ENCODE measurements around the gene USB1. TPM values are rescaled to one million over a fixed set of nuclear protein-coding genes. Genes with fewer than 3 reads are reported as not detected.

USB1 gene, protein sequence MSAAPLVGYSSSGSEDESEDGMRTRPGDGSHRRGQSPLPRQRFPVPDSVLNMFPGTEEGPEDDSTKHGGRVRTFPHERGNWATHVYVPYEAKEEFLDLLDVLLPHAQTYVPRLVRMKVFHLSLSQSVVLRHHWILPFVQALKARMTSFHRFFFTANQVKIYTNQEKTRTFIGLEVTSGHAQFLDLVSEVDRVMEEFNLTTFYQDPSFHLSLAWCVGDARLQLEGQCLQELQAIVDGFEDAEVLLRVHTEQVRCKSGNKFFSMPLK
- total RNA-seq = 10 to 100 TPM; 30.6 to 32.3 TPM

DNA sequence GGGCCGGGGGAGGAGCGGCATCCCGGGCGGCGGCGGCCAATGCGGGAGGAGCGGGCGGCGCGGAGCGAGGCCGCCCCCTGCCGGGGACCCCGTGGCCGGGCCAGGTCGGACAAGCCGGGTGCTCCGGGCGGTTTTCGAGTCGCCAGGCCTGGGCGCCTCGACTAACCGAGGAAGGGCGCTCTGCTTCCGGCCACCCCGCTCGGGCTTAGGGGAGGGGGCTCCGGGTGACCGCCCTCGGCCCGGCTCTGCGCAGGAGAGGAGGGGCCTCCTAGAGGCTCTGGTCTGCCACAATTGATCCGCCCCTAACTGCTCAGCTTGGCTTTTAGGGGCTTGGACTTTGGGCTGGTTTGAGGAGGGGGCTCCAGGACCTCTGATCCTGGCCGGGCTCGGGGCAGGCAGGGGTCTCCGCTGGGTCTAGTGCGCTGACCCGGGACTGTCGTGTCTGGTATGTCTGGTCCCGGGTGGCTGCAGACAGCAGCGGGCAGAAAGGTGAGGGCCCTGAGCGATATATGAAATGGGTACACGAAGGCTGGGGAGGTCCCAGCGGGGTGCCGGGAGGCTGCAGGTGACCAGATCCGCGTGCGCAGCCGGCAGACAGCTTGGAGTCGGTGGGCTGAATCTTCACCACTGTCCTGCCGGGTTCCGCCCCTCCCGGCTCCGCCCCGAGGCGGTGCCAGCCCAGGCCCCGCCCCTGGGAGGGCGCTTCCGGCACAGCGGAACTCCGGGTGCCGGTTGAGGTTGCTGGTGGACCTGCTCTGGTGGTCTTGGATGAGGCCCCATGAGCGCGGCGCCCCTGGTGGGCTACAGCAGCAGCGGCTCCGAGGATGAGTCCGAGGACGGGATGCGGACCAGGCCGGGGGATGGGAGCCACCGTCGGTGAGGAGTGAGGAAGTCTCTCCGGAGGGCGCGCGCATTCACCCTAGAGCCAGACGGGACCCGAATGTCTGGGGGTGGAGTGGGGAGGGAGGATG lies at the start of gene USB1:
Gene USB1 (plus strand): TSS at position 702 of the 971 bp plus-strand sequence. CDS start 77 bp downstream, at position 779.
- H3K27ac Mint-ChIP-seq = peak within 1 kb of the TSS; percentile 71
- H3K36me3 Mint-ChIP-seq (ENCODE audit: low read depth) = peaks cover 3% of the 10 kb centered on the region
- no peaks in the 10 kb centered on the region for H3K9me3 Mint-ChIP-seq
- no peaks in the 10 kb centered on the region for H3K27me3 Mint-ChIP-seq (ENCODE audit: low read depth)
- peak within 1 kb of the TSS; percentile 91 for H3K4me3 Mint-ChIP-seq
- peaks cover 51% of the 10 kb centered on the region for H3K4me1 Mint-ChIP-seq (ENCODE audit: low read depth)
- DNase-seq = peak; percentile 78
- intact Hi-C loops (cut with micrococcal nuclease) = loop anchor here (1.0 to 10.0 kb wide), 11 partner anchors 16 to 634 kb away; partner anchors contain the start of genes KATNB1, KIFC3 and POLR2C
- CTCF ChIA-PET = interaction anchor here (0.7 to 3.8 kb wide), 4 partner anchors 10 to 207 kb away, joined by 3 to 30 read pairs (median 4); no protein-coding TSS in a partner anchor

DNA sequence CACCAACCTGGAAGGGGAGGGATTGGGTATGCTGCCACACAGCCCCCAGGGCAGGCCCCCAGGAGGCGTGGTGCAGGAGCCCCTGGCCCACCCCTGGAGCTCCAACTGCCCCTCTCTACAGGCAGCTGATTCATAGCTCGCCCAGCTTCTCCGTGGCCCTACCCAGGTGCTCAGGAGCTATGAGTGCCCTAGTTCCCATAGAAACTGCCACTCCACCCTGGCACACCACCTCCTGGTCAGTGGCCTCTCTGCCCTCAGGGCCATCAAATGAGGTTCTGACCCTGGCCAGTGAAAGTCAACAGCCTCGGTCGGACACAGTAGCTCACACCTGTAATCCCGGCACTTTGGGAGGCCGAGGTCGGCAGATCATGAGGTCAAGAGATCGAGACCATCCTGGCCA lies 48.3 kb upstream of the USB1 start:
- no peaks in the 10 kb centered on the region for H3K27me3 Mint-ChIP-seq (ENCODE audit: low read depth)
- no peaks in the 10 kb centered on the region for H3K9me3 Mint-ChIP-seq
- no peaks in the 10 kb centered on the region for H3K4me1 Mint-ChIP-seq (ENCODE audit: low read depth)
- intact Hi-C loops (cut with micrococcal nuclease) = no loop called here
- no peak overlapping the region for H3K4me3 Mint-ChIP-seq
- no peak overlapping the region for H3K27ac Mint-ChIP-seq
- CTCF ChIA-PET = no interaction called here
- DNase-seq = no peak
- H3K36me3 Mint-ChIP-seq (ENCODE audit: low read depth) = no peaks in the 10 kb centered on the region

DNA sequence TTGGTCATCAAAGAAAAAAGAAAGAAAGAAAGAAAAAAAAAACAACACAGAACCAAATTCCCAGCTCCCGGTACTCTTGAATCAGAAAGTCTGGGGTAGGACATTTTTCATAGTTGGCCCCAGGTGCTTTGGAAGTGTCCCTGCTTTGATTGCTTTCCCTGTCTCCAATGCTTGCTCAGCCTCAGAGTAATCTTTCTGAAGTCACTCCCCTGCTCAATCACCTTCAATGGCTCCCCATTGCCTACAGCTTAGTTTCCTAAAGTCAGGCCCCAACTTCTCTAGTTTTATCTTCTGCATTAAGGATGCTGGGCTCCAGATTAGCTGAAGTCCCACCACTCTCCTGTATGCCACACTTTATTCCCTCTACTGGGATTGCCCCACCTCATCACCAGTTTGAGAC lies 47.4 kb upstream of the USB1 start:
- DNase-seq = no peak
- Mint-ChIP-seq H3K27ac (no peak overlapping the region), H3K4me1 (ENCODE audit: low read depth) (no peaks in the 10 kb centered on the region), H3K27me3 (ENCODE audit: low read depth) (no peaks in the 10 kb centered on the region), H3K4me3 (no peak overlapping the region), H3K9me3 (no peaks in the 10 kb centered on the region), H3K36me3 (ENCODE audit: low read depth) (no peaks in the 10 kb centered on the region)
- intact Hi-C loops (cut with micrococcal nuclease) = no loop called here
- CTCF ChIA-PET = no interaction called here

DNA sequence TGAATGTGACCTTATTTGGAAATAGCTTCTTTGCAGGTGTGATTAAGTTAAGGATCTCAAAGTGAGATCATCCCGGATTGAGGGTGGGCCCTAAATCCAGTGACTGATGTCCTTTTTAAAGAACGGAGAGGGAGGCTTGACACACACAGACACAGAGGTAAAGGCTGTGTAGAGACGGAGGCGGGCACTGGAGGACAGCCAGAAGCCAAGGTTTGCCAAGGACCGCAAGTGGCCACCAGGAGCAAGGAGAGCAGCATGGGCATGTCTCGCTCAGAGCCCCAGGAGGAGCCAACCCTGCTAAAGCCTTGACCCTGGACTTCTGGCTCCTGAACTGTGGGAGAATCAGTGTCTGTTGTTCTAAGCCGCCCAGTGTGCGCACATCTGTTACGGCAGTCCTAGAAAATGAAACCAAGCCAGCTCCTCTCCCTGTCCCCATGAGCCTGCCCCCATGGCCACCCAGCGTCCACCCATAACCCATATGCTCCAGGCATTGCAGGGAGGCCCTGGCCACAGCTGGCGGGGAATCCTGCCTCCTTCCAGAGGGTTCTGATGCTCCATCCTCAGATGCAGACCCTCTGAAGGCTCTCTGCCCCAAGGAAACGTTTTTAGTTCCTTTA lies 45.5 kb upstream of the USB1 start:
- Mint-ChIP-seq H3K36me3 (ENCODE audit: low read depth) (no peaks in the 10 kb centered on the region), H3K4me3 (no peak overlapping the region), H3K27ac (no peak overlapping the region), H3K27me3 (ENCODE audit: low read depth) (no peaks in the 10 kb centered on the region), H3K9me3 (no peaks in the 10 kb centered on the region), H3K4me1 (ENCODE audit: low read depth) (no peaks in the 10 kb centered on the region)
- CTCF ChIA-PET = interaction anchor here (1.1 kb wide), 1 partner anchor 57 kb away, joined by 3 read pairs; no protein-coding TSS in a partner anchor
- intact Hi-C loops (cut with micrococcal nuclease) = no loop called here
- DNase-seq = no peak

DNA sequence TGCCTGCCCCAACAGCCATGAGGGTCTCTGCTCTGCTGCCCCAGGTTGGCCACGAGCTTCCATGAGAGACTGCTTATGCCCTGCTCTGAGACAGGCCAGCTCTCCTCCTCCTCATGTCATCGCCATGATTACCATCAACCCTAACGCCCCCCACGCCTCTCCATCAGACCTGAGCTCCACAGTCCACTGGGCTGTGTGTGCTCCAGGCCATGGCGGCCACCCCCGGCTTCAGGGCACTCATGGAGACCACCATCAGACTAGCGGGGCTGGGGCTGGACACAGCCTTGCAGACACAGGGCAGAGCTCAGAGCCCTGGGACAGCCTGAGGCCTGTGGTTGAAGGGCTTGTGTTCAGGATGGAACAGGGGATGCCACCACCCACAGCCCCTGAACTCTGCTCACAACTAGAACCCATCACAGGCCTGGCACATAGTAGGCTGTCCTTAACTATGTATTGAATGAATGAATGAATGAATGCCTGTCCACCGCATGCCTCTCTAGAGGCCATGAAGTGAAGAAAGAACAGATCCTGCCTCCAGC lies 44.9 kb upstream of the USB1 start:
- Mint-ChIP-seq H3K4me3 (no peak overlapping the region), H3K27ac (no peak overlapping the region), H3K4me1 (ENCODE audit: low read depth) (no peaks in the 10 kb centered on the region), H3K27me3 (ENCODE audit: low read depth) (no peaks in the 10 kb centered on the region), H3K36me3 (ENCODE audit: low read depth) (no peaks in the 10 kb centered on the region), H3K9me3 (no peaks in the 10 kb centered on the region)
- CTCF ChIA-PET = no interaction called here
- intact Hi-C loops (cut with micrococcal nuclease) = no loop called here
- no peak for DNase-seq

DNA sequence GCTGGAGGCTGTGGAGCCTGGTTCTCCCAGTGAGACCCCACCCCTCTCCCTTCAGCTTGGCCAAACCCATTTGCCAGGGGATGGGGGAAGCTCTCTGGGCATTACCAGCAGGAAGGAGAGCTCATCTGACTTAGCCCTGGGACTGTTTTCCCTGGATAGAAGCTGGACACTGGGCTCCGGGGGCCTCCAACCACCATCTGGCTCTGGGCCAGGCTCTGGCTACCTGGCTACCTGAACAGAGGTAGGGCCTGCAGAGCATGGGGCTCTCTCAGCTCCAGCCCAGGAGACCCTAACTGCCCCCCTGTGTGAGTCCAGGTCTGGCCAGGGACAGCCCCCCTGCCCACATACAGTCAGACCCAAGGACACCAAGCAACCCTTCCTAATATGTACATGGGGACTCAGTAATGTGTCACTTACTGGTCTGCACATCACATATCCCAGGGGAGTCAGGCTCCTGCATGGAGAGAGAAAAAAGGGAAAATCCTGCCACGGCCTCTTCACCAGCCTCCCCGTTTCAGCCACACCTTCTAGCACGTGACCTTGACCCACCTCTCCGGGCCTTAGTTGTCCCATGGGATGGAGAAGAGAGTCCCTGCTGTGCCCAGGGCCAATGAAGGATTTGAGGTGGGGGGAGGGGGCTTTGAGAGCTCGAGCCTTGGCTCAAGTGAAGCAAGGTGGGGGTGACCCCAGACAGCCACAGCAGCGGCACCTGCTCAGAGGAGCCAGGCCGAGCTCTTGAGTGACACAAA lies 44.1 kb upstream of the USB1 start:
- CTCF ChIA-PET = no interaction called here
- DNase-seq = no peak
- Mint-ChIP-seq H3K4me1 (ENCODE audit: low read depth) (no peaks in the 10 kb centered on the region), H3K36me3 (ENCODE audit: low read depth) (no peaks in the 10 kb centered on the region), H3K4me3 (no peak overlapping the region), H3K9me3 (no peaks in the 10 kb centered on the region), H3K27ac (no peak overlapping the region), H3K27me3 (ENCODE audit: low read depth) (no peaks in the 10 kb centered on the region)
- intact Hi-C loops (cut with micrococcal nuclease) = no loop called here

GRCh38 chr16:57957673-57958392 lies 43.4 kb upstream of the USB1 start:
- CTCF ChIA-PET = no interaction called here
- Mint-ChIP-seq H3K4me3 (no peak overlapping the region), H3K9me3 (no peaks in the 10 kb centered on the region), H3K36me3 (ENCODE audit: low read depth) (no peaks in the 10 kb centered on the region), H3K27me3 (ENCODE audit: low read depth) (no peaks in the 10 kb centered on the region), H3K4me1 (ENCODE audit: low read depth) (no peaks in the 10 kb centered on the region), H3K27ac (no peak overlapping the region)
- intact Hi-C loops (cut with micrococcal nuclease) = no loop called here
- no peak for DNase-seq

DNA sequence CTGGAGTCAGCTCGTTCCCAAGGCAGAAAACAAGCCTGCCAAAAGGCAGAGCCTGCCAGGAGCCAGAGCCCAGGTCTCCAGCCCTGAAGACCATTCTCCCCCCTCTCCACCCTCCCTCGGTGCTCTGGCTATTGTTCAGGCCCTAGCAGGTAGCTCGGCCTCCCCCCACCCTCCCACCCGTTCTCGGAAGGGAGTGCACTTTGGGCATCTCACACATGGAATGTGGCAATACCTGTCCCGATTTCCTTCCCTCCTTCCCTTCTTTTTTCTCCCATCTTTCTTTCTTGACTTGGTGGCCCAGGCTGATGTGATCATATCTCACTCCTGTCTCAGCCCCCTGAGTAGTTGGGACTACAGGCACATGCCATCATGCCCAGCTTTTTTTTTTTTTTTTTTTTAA lies 42.7 kb upstream of the USB1 start:
- Mint-ChIP-seq H3K4me1 (ENCODE audit: low read depth) (no peaks in the 10 kb centered on the region), H3K9me3 (no peaks in the 10 kb centered on the region), H3K4me3 (no peak overlapping the region), H3K27me3 (ENCODE audit: low read depth) (no peaks in the 10 kb centered on the region), H3K27ac (no peak overlapping the region), H3K36me3 (ENCODE audit: low read depth) (no peaks in the 10 kb centered on the region)
- DNase-seq = no peak
- CTCF ChIA-PET = no interaction called here
- intact Hi-C loops (cut with micrococcal nuclease) = no loop called here

GRCh38 chr16:57959121-57959520 lies 42.1 kb upstream of the USB1 start:
- Mint-ChIP-seq H3K4me3 (no peak overlapping the region), H3K4me1 (ENCODE audit: low read depth) (no peaks in the 10 kb centered on the region), H3K27me3 (ENCODE audit: low read depth) (no peaks in the 10 kb centered on the region), H3K36me3 (ENCODE audit: low read depth) (no peaks in the 10 kb centered on the region), H3K27ac (no peak overlapping the region), H3K9me3 (no peaks in the 10 kb centered on the region)
- CTCF ChIA-PET = no interaction called here
- no peak for DNase-seq
- intact Hi-C loops (cut with micrococcal nuclease) = no loop called here

GRCh38 chr16:57959804-57960203 lies 41.4 kb upstream of the USB1 start:
- intact Hi-C loops (cut with micrococcal nuclease) = no loop called here
- H3K4me1 Mint-ChIP-seq (ENCODE audit: low read depth) = no peaks in the 10 kb centered on the region
- H3K27ac Mint-ChIP-seq = no peak overlapping the region
- CTCF ChIA-PET = no interaction called here
- no peaks in the 10 kb centered on the region for H3K36me3 Mint-ChIP-seq (ENCODE audit: low read depth)
- no peaks in the 10 kb centered on the region for H3K9me3 Mint-ChIP-seq
- no peak overlapping the region for H3K4me3 Mint-ChIP-seq
- DNase-seq = no peak
- H3K27me3 Mint-ChIP-seq (ENCODE audit: low read depth) = no peaks in the 10 kb centered on the region

DNA sequence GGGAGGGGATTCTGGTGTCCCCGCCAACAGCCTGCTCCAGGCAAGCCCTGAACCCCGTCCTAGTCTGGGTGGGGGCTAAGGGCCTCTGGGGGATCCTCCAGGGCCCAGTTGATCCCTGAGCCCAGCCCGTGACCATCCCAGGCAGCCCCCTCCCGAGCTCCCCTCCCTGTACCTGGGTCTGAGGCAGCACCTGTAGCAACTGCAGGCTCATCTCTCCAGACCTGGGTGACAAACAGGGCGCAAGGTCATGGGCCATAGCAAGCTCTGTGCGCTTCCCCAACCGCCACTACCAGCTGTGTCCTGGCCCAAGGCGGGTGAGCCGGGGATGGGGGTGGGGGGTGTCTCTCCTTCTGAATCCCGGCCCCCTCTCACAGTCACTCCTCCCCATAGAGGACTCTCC lies 40.9 kb upstream of the USB1 start:
- CTCF ChIA-PET = no interaction called here
- Mint-ChIP-seq H3K27me3 (ENCODE audit: low read depth) (no peaks in the 10 kb centered on the region), H3K27ac (no peak overlapping the region), H3K36me3 (ENCODE audit: low read depth) (no peaks in the 10 kb centered on the region), H3K9me3 (no peaks in the 10 kb centered on the region), H3K4me3 (no peak overlapping the region), H3K4me1 (ENCODE audit: low read depth) (no peaks in the 10 kb centered on the region)
- DNase-seq = no peak
- intact Hi-C loops (cut with micrococcal nuclease) = no loop called here

Data from activated naive CD4-positive, alpha-beta T cell treated with anti-CD3 and anti-CD28 coated beads for 36 hours (primary cell).